ENCODE results near the gene TYW5.

GRCh38 chr2:199895406-199895805 lies 59.9 kb downstream of the TYW5 start:
- TF ChIP-seq POLR2AphosphoS5 (IDR thresholded peaks at IDR 0.05; ENCODE audit: low read depth, low read length) (no peak), REST (IDR thresholded peaks at IDR 0.05; ENCODE audit: insufficient read depth in 1 of 2, low read depth in 2 of 2, low read length in 2 of 2) (no peak), SIN3A (IDR thresholded peaks at IDR 0.05; ENCODE audit: borderline replicate concordance, insufficient read depth, low read length) (no peak), FOXP2 (optimal IDR thresholded peaks at IDR 0.05; ENCODE audit: borderline replicate concordance, extremely low read depth, extremely low read length, insufficient read depth) (no peak), TAF1 (IDR thresholded peaks at IDR 0.05; ENCODE audit: borderline replicate concordance, insufficient read depth, low read length) (no peak)
